Panc1 (cell line): ENCODE data around the gene ESRRA. TPM values are rescaled to one million over a fixed set of nuclear protein-coding genes. Genes with fewer than 3 reads are reported as not detected.
A peak's percentile ranks its signal among the peaks of the same experiment; 100 is the strongest.

Experiments
- ATAC-seq: fragments of 200-7000 bp; cut with Tn5 transposase; 2 replicates; pipeline ENCODE4 v1.9.1; 2020; ENCODE audit warnings: mild to moderate bottlenecking, moderate library complexity
- BruUV-seq: library from RNA; stranded (reverse); fragments of 400-500 nt; replicated peaks from 2 replicates; lab custom pipeline; 2021; lab: Mats Ljungman, UMichigan
- CTCF ChIA-PET: fragments of 300-600 bp; sonication (Branson Sonifier 250); formaldehyde crosslinking; loops from one replicate; lab custom pipeline; 2022; ENCODE audit warnings: antibody characterized with exemption; lab: Charles Lee
- POLR2A ChIA-PET: fragments of 300-600 bp; sonication (Branson Sonifier 250); formaldehyde crosslinking; loops from one replicate; lab custom pipeline; 2022; ENCODE audit warnings: antibody characterized with exemption; lab: Charles Lee
- DNase-seq: peaks from one replicate; pipeline ENCODE4 v3.0.0-alpha.2; 2010; ENCODE audit warnings: low read depth, low spot score
- H3K27ac ChIP-seq: 2 replicates; pipeline ENCODE4 v1.5.1; 2011; ENCODE audit warnings: mild to moderate bottlenecking, low read length, inconsistent platforms
- H3K27me3 ChIP-seq: fragments of 200-500 bp; sonication (Bioruptor generic); 2 replicates; pipeline ENCODE4 v1.6.0; 2014; ENCODE audit warnings: low read length, inconsistent platforms; ENCODE audit not compliant: control insufficient read depth, insufficient read depth
- H3K36me3 ChIP-seq: fragments of 200-500 bp; sonication (Bioruptor generic); 2 replicates; pipeline ENCODE4 v1.5.1; 2014; ENCODE audit warnings: inconsistent platforms, mild to moderate bottlenecking, low read length, moderate library complexity; ENCODE audit not compliant: control insufficient read depth, insufficient read depth
- H3K4me1 ChIP-seq: 2 replicates; pipeline ENCODE4 v1.5.1; 2011; ENCODE audit warnings: inconsistent platforms, mild to moderate bottlenecking, low read length, moderate library complexity; ENCODE audit not compliant: control insufficient read depth, insufficient read depth
- H3K4me3 ChIP-seq, 2 experiments: 2 replicates each; pipeline ENCODE4 v1.5.1; 2011 to 2012; ENCODE audit warnings: low read depth in 2 of 2, low read length in 2 of 2, mild to moderate bottlenecking in 2 of 2, inconsistent platforms in 1 of 2, moderate library complexity in 1 of 2
- H3K9me3 ChIP-seq: fragments of 200-500 bp; sonication (Bioruptor generic); 2 replicates; pipeline ENCODE4 v1.5.1; 2014; ENCODE audit warnings: low read depth, mild to moderate bottlenecking, inconsistent platforms, low read length, moderate library complexity; ENCODE audit not compliant: control insufficient read depth, insufficient read depth
- CTCF ChIP-seq: fragments of 450-650 bp; IDR thresholded peaks from 2 replicates; pipeline ENCODE4 v1.5.1; 2017; ENCODE audit warnings: mild to moderate bottlenecking
- POLR2AphosphoS5 ChIP-seq: IDR thresholded peaks from 2 replicates; pipeline ENCODE4 v1.6.1; 2012; ENCODE audit warnings: mild to moderate bottlenecking, low read depth, low read length, moderate library complexity
- REST ChIP-seq, 2 experiments: IDR thresholded peaks; 2 replicates each; pipeline ENCODE4 v1.6.1; 2011 to 2012; ENCODE audit warnings: low read depth in 2 of 2, control low read depth in 1 of 2, low read length in 1 of 2, mild to moderate bottlenecking in 1 of 2, moderate library complexity in 1 of 2; ENCODE audit not compliant: insufficient read depth in 1 of 2
- SIN3A ChIP-seq: IDR thresholded peaks from 2 replicates; pipeline ENCODE4 v1.6.1; 2012; ENCODE audit warnings: low read depth, mild to moderate bottlenecking, low read length, moderate library complexity, borderline replicate concordance; ENCODE audit not compliant: insufficient read depth
- TCF7L2 ChIP-seq: IDR thresholded peaks from 2 replicates; pipeline ENCODE4 v1.6.1; 2011; ENCODE audit warnings: mild to moderate bottlenecking, low read depth, low read length, inconsistent platforms
- in situ Hi-C: cut with HindIII; loops from 2 replicates; pipeline ENCODE4 v1.10.0; 2016; ENCODE audit warnings: low sequenced_read_pairs, low pct_unique_long_range_greater_than_20kb
- intact Hi-C: fragments of 100-400 bp; cut with micrococcal nuclease; formaldehyde crosslinking; loops from one replicate; pipeline ENCODE4 v1.10.0; 2022; ENCODE audit not compliant: unreplicated experiment
- total RNA-seq: library from RNA; stranded (reverse); gene quantifications from one replicate; pipeline ENCODE4 v1.2.1, GENCODE V29; 2021; ENCODE audit not compliant: unreplicated experiment

The ESRRA gene
- total RNA-seq, 1 experiment from 2014 or later: 81.6 TPM

- Histone ChIP-seq H3K9me3 (no peaks in the 10 kb centered on the region), H3K27ac (no peak overlapping the region), H3K36me3 (no peaks in the 10 kb centered on the region), H3K4me1 (peaks cover 11% of the 10 kb centered on the region), H3K4me3 (peak overlapping the region; percentile 11 to 37; a peak in 3 of 4 replicates), H3K27me3 (no peaks in the 10 kb centered on the region; the same call in none of the 2 replicates)
- ChIA-PET CTCF (interaction anchor here (0.8 to 1.4 kb wide), 3 partner anchors 9 to 57 kb away, joined by 3 to 12 read pairs (median 6); partner anchors contain the start of gene CATSPERZ), POLR2A (interaction anchor here (0.7 kb wide), 1 partner anchor 11 kb away, joined by 4 read pairs; no protein-coding TSS in a partner anchor)
- ATAC-seq (peak; percentile 23; the same call in 1 of the 2 replicates), DNase-seq (no peak)
- in situ Hi-C loops (no loop called here), intact Hi-C loops (no loop called here)
- no peak for TF ChIP-seq SIN3A
- TF ChIP-seq TCF7L2: no peak
- TF ChIP-seq POLR2AphosphoS5: no peak
- TF ChIP-seq CTCF: no peak
- TF ChIP-seq REST (IDR thresholded peaks at IDR 0.05; ENCODE audit: insufficient read depth in 1 of 2, low read depth in 2 of 2, low read length in 1 of 2): no peak
- no TSS peak for BruUV-seq
Observed at GRCh38 chr11:64291752-64292459, 13.4 kb upstream of the ESRRA start.

GRCh38 chr11:64292460-64293254 is 12.7 kb upstream of the ESRRA start:
- intact Hi-C loops: no loop called here

More at GRCh38 chr11:64292460-64293254, 12.7 kb upstream of the ESRRA start:
- Histone ChIP-seq H3K4me1 (0 out of 2 replicates have a peak, but pooled peaks cover 6% of the 10 kb centered on the region), H3K27me3 (no peaks in the 10 kb centered on the region; the same call in none of the 2 replicates), H3K4me3 (peak overlapping the region in 1 of 2 experiments; percentile 37; a peak in 1 of 4 replicates), H3K9me3 (no peaks in the 10 kb centered on the region), H3K36me3 (no peaks in the 10 kb centered on the region), H3K27ac (no peak overlapping the region)
- no peak for TF ChIP-seq SIN3A
- TF ChIP-seq TCF7L2: no peak
- no peak for TF ChIP-seq CTCF
- no peak for TF ChIP-seq POLR2AphosphoS5
- no peak for TF ChIP-seq REST (IDR thresholded peaks at IDR 0.05; ENCODE audit: insufficient read depth in 1 of 2, low read depth in 2 of 2, low read length in 1 of 2)
- ChIA-PET CTCF (interaction anchor here (0.6 to 1.4 kb wide), 3 partner anchors 9 to 57 kb away, joined by 3 to 6 read pairs (median 3); no protein-coding TSS in a partner anchor), POLR2A (no interaction called here)
- ATAC-seq: no peak
- DNase-seq: no peak
- in situ Hi-C loops: no loop called here
- no TSS peak for BruUV-seq
